OCI-LY7 (cell line): ENCODE measurements around the gene TAF10.

Source experiments
- EZH2phosphoT487 ChIP-seq: fragments of 200-600 bp; sonication (generic); IDR thresholded peaks from 2 replicates; pipeline ENCODE4 v1.6.1; 2018; ENCODE audit warnings: low read depth, borderline replicate concordance, mild to moderate bottlenecking, mixed run types, antibody characterized with exemption, low read length, moderate library complexity, mixed read lengths
- TF ChIP-seq, protein P1 (sequence below): fragments of 200-600 bp; sonication (generic); conservative IDR thresholded peaks from 2 replicates; pipeline ENCODE4 v1.5.1; 2014; ENCODE audit warnings: mild to moderate bottlenecking, antibody characterized with exemption, low read length, moderate library complexity, mixed read lengths

DNA sequence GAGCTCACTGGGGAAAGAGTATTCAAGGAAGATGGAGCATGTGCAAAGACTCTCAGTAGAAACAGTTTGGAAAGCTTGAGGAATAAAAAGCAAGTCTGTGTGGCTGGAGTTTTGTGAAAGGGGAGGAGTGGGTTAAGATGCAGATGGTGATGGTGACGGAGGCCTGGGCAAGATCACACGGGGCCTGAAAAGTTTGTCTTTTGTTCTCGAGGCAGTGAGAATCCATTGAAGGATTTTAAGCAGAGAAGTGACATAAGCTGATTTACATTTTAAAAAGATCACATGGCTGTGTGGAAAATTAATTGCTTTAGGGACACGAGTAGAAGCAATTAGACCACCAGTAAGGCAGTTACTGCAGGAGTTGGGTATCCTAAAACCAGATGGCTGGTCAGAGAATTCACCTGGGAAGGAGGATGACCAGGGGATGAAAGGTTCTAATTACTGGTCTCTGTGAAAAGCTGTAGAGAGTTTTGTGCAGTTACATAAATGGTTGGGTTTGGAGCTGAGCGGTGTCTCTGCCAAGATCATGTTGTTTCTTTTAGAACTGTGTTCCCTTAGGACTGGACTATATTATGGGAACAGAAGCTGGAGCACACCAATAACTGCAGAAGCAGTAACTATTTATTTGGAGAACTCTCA lies 15.7 kb downstream of the TAF10 start:
- TF ChIP-seq, protein P1, sequence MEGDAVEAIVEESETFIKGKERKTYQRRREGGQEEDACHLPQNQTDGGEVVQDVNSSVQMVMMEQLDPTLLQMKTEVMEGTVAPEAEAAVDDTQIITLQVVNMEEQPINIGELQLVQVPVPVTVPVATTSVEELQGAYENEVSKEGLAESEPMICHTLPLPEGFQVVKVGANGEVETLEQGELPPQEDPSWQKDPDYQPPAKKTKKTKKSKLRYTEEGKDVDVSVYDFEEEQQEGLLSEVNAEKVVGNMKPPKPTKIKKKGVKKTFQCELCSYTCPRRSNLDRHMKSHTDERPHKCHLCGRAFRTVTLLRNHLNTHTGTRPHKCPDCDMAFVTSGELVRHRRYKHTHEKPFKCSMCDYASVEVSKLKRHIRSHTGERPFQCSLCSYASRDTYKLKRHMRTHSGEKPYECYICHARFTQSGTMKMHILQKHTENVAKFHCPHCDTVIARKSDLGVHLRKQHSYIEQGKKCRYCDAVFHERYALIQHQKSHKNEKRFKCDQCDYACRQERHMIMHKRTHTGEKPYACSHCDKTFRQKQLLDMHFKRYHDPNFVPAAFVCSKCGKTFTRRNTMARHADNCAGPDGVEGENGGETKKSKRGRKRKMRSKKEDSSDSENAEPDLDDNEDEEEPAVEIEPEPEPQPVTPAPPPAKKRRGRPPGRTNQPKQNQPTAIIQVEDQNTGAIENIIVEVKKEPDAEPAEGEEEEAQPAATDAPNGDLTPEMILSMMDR = no peak
- no peak for TF ChIP-seq EZH2phosphoT487
